Sigmoid colon (tissue), 7 donors: ENCODE results near the gene HTT-AS. TPM values are rescaled to one million over a fixed set of nuclear protein-coding genes. Genes with fewer than 3 reads are reported as not detected.

ENCODE experiments used
- DNase-seq: peaks from one replicate; pipeline ENCODE4 v3.0.0-alpha.2; 2019
- H3K27ac ChIP-seq, 4 donors: fragments of 200-600 bp; sonication (generic); one replicate each; pipeline ENCODE4 v1.5.1; 2016 to 2019; ENCODE audit warnings: mild to moderate bottlenecking in 1 of 4
- H3K27me3 ChIP-seq, 3 donors: fragments of 200-600 bp; sonication (generic); one replicate each; pipeline ENCODE4 v1.5.1; 2019; ENCODE audit warnings: mild to moderate bottlenecking in 1 of 3
- H3K36me3 ChIP-seq, 4 donors: fragments of 200-600 bp; sonication (generic); one replicate each; pipeline ENCODE4 v1.5.1; 2016 to 2019
- H3K4me1 ChIP-seq, 4 donors: fragments of 200-600 bp; sonication (generic); one replicate each; pipeline ENCODE4 v1.5.1; 2017 to 2019
- H3K4me3 ChIP-seq, 4 donors: fragments of 200-600 bp; sonication (generic); one replicate each; pipeline ENCODE4 v1.5.1; 2017 to 2019; ENCODE audit warnings: mild to moderate bottlenecking in 2 of 4, moderate library complexity in 1 of 4
- H3K9me3 ChIP-seq, 4 donors: fragments of 200-600 bp in 3 of 4; sonication (generic) in 3 of 4; one replicate each; pipeline versions ENCODE4 v1.5.1 to v1.6.1; 2013 to 2019
- EP300 ChIP-seq, 4 donors: sonication (generic); formaldehyde crosslinking; IDR thresholded peaks; one replicate each; pipeline ENCODE4 v1.6.1; 2017; ENCODE audit warnings: antibody characterized with exemption in 4 of 4
- POLR2A ChIP-seq, 2 donors: fragments of 450-650 bp; IDR thresholded peaks; one replicate each; pipeline ENCODE4 v1.6.1; 2016; ENCODE audit warnings: antibody characterized with exemption in 2 of 2, mild to moderate bottlenecking in 2 of 2, moderate library complexity in 2 of 2
- POLR2AphosphoS5 ChIP-seq, 4 donors: sonication (generic); formaldehyde crosslinking; IDR thresholded peaks; one replicate each; pipeline ENCODE4 v1.6.1; 2017; ENCODE audit warnings: antibody characterized with exemption in 4 of 4
- WGBS, 2 donors: extraction: QIAGEN DNeasy Blood & Tissue Kit; methylation state at CpG; one replicate each; pipeline ENCODE4 v1.1.7; 2013; 5-methylcytosine and 5-hydroxymethylcytosine counted together
- intact Hi-C: fragments of 100-400 bp; cut with DNase I; formaldehyde crosslinking; loops from one replicate; pipeline ENCODE4 v1.15.1; 2023
- polyA plus RNA-seq, 3 donors: library from polyadenylated mRNA; stranded (reverse); fragments of 200-250 nt; gene quantifications; one replicate each; pipeline ENCODE4 v1.2.3, GENCODE V29; 2013
- total RNA-seq, 4 donors: library from RNA; depleted of rRNA; stranded (reverse); fragments of >200 nt; gene quantifications; one replicate each; pipeline ENCODE4 v1.1.0, GENCODE V29; 2016
- TF ChIP-seq, protein P1 (sequence below), 4 experiments: fragments of 450-650 bp in 3 of 4; fragments of 200-600 bp in 1 of 4; IDR thresholded peaks; one replicate each; pipeline ENCODE4 v1.5.1; 2016 to 2019; ENCODE audit warnings: antibody characterized with exemption in 4 of 4, mild to moderate bottlenecking in 3 of 4, moderate library complexity in 2 of 4
- donor health status: healthy with polysubstance abuse.
- donor health status: Bipolar disorder and iron deficiency.
- donor health status: healthy.

The HTT-AS gene
- total and polyA plus RNA-seq, 7 donors = not detected

DNA sequence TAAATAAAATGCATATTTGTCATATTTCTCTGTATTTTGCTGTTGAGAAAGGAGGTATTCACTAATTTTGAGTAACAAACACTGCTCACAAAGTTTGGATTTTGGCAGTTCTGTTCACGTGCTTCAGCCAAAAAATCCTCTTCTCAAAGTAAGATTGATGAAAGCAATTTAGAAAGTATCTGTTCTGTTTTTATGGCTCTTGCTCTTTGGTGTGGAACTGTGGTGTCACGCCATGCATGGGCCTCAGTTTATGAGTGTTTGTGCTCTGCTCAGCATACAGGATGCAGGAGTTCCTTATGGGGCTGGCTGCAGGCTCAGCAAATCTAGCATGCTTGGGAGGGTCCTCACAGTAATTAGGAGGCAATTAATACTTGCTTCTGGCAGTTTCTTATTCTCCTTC lies 3.5 kb upstream of the HTT-AS start:
- 48 to 49% methylated on average over 2 of the region's 2 CpGs for WGBS, 2 donors
- TF ChIP-seq EP300 (IDR thresholded peaks at IDR 0.05) (no peak), POLR2AphosphoS5 (IDR thresholded peaks at IDR 0.05) (no peak), POLR2A (IDR thresholded peaks at IDR 0.05) (no peak)
- TF ChIP-seq, protein P1, sequence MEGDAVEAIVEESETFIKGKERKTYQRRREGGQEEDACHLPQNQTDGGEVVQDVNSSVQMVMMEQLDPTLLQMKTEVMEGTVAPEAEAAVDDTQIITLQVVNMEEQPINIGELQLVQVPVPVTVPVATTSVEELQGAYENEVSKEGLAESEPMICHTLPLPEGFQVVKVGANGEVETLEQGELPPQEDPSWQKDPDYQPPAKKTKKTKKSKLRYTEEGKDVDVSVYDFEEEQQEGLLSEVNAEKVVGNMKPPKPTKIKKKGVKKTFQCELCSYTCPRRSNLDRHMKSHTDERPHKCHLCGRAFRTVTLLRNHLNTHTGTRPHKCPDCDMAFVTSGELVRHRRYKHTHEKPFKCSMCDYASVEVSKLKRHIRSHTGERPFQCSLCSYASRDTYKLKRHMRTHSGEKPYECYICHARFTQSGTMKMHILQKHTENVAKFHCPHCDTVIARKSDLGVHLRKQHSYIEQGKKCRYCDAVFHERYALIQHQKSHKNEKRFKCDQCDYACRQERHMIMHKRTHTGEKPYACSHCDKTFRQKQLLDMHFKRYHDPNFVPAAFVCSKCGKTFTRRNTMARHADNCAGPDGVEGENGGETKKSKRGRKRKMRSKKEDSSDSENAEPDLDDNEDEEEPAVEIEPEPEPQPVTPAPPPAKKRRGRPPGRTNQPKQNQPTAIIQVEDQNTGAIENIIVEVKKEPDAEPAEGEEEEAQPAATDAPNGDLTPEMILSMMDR (IDR thresholded peaks at IDR 0.05) = no peak
- intact Hi-C loops = loop anchor here (10.0 kb wide), 3 partner anchors 113 to 323 kb away; partner anchors contain the start of genes GRK4, NOP14, RGS12 and TNIP2
- no peaks in the 10 kb centered on the region for H3K27me3 ChIP-seq
- H3K36me3 ChIP-seq = no peaks in the 10 kb centered on the region
- peaks cover 0 to 31% (median 21%) of the 10 kb centered on the region in 4 donors for H3K4me1 ChIP-seq
- no peaks in the 10 kb centered on the region for H3K9me3 ChIP-seq
- no peak overlapping the region for H3K4me3 ChIP-seq
- DNase-seq = no peak
- H3K27ac ChIP-seq = no peak overlapping the region

DNA sequence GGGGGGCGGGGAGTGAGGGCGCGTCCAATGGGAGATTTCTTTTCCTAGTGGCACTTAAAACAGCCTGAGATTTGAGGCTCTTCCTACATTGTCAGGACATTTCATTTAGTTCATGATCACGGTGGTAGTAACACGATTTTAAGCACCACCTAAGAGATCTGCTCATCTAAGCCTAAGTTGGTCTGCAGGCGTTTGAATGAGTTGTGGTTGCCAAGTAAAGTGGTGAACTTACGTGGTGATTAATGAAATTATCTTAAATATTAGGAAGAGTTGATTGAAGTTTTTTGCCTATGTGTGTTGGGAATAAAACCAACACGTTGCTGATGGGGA lies 1.3 kb upstream of the HTT-AS start:
- TF ChIP-seq POLR2AphosphoS5 (IDR thresholded peaks at IDR 0.05) (no peak), POLR2A (IDR thresholded peaks at IDR 0.05) (no peak), EP300 (IDR thresholded peaks at IDR 0.05) (no peak)
- TF ChIP-seq, protein P1 (IDR thresholded peaks at IDR 0.05) = no peak
- peak overlapping the region; percentile 86 to 91 (median 89) for H3K27ac ChIP-seq

DNA sequence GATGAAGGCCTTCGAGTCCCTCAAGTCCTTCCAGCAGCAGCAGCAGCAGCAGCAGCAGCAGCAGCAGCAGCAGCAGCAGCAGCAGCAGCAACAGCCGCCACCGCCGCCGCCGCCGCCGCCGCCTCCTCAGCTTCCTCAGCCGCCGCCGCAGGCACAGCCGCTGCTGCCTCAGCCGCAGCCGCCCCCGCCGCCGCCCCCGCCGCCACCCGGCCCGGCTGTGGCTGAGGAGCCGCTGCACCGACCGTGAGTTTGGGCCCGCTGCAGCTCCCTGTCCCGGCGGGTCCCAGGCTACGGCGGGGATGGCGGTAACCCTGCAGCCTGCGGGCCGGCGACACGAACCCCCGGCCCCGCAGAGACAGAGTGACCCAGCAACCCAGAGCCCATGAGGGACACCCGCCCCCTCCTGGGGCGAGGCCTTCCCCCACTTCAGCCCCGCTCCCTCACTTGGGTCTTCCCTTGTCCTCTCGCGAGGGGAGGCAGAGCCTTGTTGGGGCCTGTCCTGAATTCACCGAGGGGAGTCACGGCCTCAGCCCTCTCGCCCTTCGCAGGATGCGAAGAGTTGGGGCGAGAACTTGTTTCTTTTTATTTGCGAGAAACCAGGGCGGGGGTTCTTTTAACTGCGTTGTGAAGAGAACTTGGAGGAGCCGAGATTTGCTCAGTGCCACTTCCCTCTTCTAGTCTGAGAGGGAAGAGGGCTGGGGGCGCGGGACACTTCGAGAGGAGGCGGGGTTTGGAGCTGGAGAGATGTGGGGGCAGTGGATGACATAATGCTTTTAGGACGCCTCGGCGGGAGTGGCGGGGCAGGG lies 711 bp upstream of the HTT-AS start:
- Histone ChIP-seq H3K36me3 (no peaks in the 10 kb centered on the region), H3K4me1 (peaks cover 0 to 31% (median 21%) of the 10 kb centered on the region in 4 donors), H3K4me3 (peak overlapping the region; percentile 80 to 86 (median 82)), H3K27me3 (no peaks in the 10 kb centered on the region), H3K27ac (peak overlapping the region; percentile 86 to 91 (median 89)), H3K9me3 (no peaks in the 10 kb centered on the region)
- peak; percentile 73 for DNase-seq
- no peak for TF ChIP-seq POLR2A (IDR thresholded peaks at IDR 0.05)
- TF ChIP-seq POLR2AphosphoS5 (IDR thresholded peaks at IDR 0.05) = peak in 2 of 4 donors; percentile 41 to 75
- intact Hi-C loops = loop anchor here (10.0 kb wide), 3 partner anchors 110 to 320 kb away; partner anchors contain the start of genes GRK4, NOP14, RGS12 and TNIP2
- 0 to 1% methylated on average over 60 of the region's 60 CpGs for whole genome bisulfite sequencing, 2 donors

More for the DNA sequence above, 1.3 kb upstream of the HTT-AS start:
- H3K9me3 ChIP-seq = no peaks in the 10 kb centered on the region
- DNase-seq = no peak
- H3K36me3 ChIP-seq = no peaks in the 10 kb centered on the region
- H3K27me3 ChIP-seq = no peaks in the 10 kb centered on the region
- peak overlapping the region; percentile 80 to 86 (median 82) for H3K4me3 ChIP-seq
- WGBS, 2 donors = 2% methylated on average over 8 of the region's 8 CpGs
- H3K4me1 ChIP-seq = peaks cover 0 to 31% (median 21%) of the 10 kb centered on the region in 4 donors
- intact Hi-C loops = loop anchor here (10.0 kb wide), 3 partner anchors 111 to 321 kb away; partner anchors contain the start of genes GRK4, NOP14, RGS12 and TNIP2

DNA sequence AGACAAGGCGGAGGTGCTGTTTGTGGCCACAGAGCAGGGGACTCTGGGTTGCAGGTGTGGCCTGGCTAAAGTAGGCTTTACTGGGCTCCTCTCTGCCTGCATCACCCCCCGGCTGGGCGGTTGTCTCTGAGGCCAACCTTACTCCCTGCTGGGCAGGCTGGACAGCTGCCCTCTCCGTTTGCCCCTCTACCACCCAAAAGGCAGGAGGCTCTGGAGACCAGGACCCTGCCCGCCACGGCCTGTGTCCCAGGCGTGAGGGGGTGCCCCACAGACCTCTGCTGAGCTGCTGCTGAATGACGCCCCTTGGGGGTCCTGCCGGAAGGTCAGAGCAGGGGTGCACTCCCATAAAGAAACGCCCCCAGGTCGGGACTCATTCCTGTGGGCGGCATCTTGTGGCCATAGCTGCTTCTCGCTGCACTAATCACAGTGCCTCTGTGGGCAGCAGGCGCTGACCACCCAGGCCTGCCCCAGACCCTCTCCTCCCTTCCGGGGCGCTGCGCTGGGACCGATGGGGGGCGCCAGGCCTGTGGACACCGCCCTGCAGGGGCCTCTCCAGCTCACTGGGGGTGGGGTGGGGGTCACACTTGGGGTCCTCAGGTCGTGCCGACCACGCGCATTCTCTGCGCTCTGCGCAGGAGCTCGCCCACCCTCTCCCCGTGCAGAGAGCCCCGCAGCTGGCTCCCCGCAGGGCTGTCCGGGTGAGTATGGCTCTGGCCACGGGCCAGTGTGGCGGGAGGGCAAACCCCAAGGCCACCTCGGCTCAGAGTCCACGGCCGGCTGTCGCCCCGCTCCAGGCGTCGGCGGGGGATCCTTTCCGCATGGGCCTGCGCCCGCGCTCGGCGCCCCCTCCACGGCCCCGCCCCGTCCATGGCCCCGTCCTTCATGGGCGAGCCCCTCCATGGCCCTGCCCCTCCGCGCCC lies 920 bp downstream of the HTT-AS start:
- Histone ChIP-seq H3K4me3 (peak overlapping the region; percentile 69 to 86 (median 82)), H3K27ac (peak overlapping the region; percentile 57 to 90 (median 76)), H3K9me3 (no peaks in the 10 kb centered on the region), H3K36me3 (no peaks in the 10 kb centered on the region), H3K27me3 (no peaks in the 10 kb centered on the region), H3K4me1 (peaks cover 0 to 31% (median 21%) of the 10 kb centered on the region in 4 donors)
- WGBS, 2 donors = 7 to 11% methylated on average over 54 of the region's 54 CpGs
- intact Hi-C loops = loop anchor here (10.0 kb wide), 3 partner anchors 109 to 319 kb away; partner anchors contain the start of genes GRK4, NOP14, RGS12 and TNIP2
- peak; percentile 74 for DNase-seq
- peak in 2 of 4 donors; percentile 53 to 72 for TF ChIP-seq POLR2AphosphoS5 (IDR thresholded peaks at IDR 0.05)
- TF ChIP-seq, protein P1 (IDR thresholded peaks at IDR 0.05) = no peak
- TF ChIP-seq POLR2A (IDR thresholded peaks at IDR 0.05) = peak in 1 of 2 donors; percentile 14
- no peak for TF ChIP-seq EP300 (IDR thresholded peaks at IDR 0.05)
